Astrocyte of the spinal cord (primary cell): ENCODE measurements around the gene TTLL13.
A peak's percentile ranks its signal among the peaks of the same experiment; 100 is the strongest.

Experiments used
- DNase-seq: peaks from one replicate; pipeline ENCODE4 v3.0.0; 2011; ENCODE audit warnings: low read depth, low spot score
- H3K4me3 ChIP-seq: 2 replicates; pipeline ENCODE4 v1.5.1; 2011; ENCODE audit warnings: low read depth, mild to moderate bottlenecking, low read length, moderate library complexity
- in situ Hi-C: cut with HindIII; loops from 2 replicates; pipeline ENCODE4 v1.10.0; 2017; ENCODE audit warnings: low sequenced_read_pairs
- TF ChIP-seq, protein P1 (sequence below): IDR thresholded peaks from 2 replicates; pipeline ENCODE4 v1.5.1; 2012; ENCODE audit warnings: low read depth, mild to moderate bottlenecking, low read length, inconsistent platforms

Gene TTLL13

DNA sequence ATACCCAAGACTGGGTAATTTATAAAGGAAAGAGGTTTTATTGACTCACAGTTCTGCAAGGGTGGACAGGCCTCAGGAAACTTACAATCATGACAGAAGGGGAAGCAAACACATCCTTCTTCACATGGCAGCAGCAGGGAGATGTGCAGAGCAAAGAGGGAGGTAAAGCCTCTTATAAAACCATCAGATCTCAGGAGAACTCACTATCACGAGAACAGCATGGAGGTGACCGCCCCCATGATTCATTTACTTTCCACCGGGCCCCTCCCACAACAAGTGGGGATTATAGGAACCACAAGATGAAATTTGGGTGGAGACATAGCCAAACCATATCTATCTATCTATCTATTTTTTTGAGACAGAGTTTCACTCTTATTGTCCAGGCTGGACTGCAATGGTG is 10.0 kb upstream of the TTLL13 start:
- no peak for DNase-seq
- no peak overlapping the region for H3K4me3 ChIP-seq
- TF ChIP-seq, protein P1, sequence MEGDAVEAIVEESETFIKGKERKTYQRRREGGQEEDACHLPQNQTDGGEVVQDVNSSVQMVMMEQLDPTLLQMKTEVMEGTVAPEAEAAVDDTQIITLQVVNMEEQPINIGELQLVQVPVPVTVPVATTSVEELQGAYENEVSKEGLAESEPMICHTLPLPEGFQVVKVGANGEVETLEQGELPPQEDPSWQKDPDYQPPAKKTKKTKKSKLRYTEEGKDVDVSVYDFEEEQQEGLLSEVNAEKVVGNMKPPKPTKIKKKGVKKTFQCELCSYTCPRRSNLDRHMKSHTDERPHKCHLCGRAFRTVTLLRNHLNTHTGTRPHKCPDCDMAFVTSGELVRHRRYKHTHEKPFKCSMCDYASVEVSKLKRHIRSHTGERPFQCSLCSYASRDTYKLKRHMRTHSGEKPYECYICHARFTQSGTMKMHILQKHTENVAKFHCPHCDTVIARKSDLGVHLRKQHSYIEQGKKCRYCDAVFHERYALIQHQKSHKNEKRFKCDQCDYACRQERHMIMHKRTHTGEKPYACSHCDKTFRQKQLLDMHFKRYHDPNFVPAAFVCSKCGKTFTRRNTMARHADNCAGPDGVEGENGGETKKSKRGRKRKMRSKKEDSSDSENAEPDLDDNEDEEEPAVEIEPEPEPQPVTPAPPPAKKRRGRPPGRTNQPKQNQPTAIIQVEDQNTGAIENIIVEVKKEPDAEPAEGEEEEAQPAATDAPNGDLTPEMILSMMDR, result no peak
- in situ Hi-C loops, result no loop called here

DNA sequence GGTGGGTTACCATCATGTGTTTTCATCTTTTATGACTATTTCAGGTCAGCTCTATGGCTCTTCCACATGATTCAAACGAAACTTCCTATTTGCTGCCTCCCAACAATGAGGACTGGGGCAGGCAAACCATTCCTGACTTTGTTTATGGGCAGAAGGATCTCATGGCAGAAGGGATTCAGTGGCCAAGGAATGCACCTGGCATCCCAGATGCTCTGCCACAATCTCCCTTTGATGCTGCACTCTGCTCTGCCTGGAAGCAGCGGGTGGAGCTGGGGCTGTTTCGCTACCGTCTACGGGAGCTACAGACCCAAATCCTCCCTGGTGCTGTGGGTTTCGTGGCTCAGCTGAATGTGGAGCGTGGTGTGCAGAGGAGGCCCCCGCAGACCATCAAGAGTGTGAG is 8.5 kb upstream of the TTLL13 start:
- H3K4me3 ChIP-seq, result no peak overlapping the region
- TF ChIP-seq, protein P1, result no peak

DNA sequence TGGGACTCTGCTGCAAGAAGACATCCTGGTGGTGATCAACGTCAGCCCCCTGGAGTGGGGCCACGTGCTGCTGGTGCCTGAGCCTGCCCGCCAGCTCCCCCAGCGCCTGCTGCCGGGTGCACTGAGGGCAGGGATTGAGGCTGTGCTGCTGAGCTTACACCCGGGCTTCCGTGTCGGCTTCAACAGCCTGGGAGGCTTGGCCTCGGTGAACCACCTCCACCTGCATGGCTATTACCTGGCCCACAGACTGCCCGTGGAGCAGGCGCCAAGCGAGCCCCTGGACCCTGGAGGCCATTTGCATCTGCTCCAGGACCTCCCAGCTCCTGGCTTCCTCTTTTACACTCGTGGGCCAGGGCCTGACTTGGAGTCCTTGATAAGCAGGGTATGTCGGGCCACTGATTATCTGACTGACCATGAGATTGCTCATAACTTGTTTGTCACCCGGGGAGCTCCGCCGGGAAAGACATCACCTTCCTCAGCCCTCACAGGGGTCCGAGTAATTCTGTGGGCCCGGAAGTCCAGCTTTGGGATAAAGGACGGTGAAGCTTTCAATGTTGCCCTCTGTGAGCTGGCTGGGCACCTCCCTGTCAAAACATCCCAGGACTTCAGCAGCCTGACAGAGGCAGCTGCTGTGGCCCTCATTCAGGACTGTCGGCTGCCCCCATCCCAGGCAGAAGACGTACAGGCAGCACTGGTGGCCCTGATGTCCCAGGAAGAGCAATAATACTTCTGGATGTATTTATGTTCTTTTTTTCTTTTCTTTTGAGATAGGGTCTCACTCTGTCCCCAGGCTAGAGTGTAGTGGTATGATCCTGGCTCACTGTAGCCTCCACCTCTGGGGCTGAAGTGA is 7.8 kb upstream of the TTLL13 start:
- DNase-seq, result no peak
- TF ChIP-seq, protein P1, result no peak
- H3K4me3 ChIP-seq, result no peak overlapping the region
- in situ Hi-C loops, result no loop called here

More for the DNA sequence above, 8.5 kb upstream of the TTLL13 start:
- in situ Hi-C loops, result no loop called here
- no peak for DNase-seq

DNA sequence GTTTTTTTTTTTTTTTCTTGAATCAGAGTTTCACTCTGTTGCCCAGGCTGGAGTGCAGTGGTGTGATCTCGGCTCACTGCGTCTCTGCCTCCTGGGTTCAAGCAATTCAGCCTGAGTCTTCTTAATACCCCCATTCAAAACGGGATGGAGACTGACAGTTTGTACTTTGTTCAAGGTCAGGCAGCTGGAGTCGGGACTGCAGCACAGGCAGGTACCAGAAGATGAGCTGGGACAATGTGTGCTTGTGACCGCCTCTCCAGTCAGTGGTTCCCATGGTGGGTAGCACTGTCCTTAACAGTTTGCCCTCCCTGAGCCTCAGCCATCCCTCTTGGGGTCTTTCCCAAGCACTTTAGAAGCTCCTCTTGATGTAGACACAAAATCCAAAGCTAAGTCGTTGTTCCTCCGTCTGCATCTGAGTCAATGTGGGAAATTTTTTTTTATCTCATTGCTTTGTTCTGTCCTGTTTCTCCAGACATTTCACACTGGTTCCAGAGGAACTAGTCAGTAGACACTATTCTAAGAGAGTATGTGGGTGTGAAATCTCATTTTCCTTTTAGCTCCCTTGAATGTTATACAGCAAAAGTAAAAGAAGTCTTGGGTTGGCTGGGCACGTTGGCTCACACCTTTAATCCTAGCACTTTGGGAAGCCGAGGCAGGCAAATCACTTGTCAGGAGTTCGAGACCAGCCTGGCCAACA is 5.3 kb upstream of the TTLL13 start:
- no peak for DNase-seq
- in situ Hi-C loops, result no loop called here
- TF ChIP-seq, protein P1, result no peak
- H3K4me3 ChIP-seq, result no peak overlapping the region

DNA sequence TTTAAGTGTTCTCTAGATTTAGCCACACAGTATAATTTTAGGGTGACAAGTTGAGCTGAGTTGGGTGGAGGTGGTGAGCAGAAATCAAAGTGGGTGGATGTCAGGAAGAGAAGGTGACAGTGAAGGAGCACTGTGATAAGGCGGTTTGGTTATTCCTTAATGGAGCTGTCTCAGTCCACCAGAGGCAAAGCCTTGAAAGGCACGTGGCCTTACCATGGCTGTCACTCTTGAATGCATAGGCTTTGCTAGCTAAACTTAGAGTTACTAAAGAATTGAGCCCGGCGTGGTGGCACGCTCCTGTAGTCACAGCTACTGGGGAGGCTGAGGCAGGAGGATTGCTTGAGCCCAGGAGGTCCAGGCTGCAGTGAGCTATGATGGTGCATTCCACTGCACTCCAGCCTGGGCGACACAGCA is 560 bp upstream of the TTLL13 start:
- DNase-seq, result no peak
- H3K4me3 ChIP-seq, result peak overlapping the region; percentile 60
- in situ Hi-C loops, result no loop called here
- TF ChIP-seq, protein P1, result no peak

DNA sequence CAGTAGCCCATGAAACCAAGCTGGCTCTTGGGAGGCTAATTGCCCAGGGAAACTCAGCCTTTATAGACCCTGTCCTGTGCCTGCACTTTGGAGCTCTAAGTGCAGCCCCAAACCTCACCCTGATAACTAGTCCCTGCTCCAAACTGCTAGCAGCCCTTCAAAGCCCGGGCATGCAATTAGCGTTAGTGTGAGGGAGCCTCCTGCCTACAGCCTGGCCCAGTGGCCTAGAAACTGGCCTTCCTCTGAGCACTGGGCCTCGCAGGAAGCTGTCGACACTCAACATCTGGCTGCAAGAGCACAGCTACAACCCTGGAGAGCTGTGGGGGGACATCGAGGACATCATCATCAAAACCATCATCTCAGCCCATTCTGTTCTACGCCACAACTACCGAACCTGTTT is 8.4 kb downstream of the TTLL13 start:
- H3K4me3 ChIP-seq, result no peak overlapping the region
- TF ChIP-seq, protein P1, result no peak
- DNase-seq, result no peak
- in situ Hi-C loops, result no loop called here
